ENCODE results near the gene MYO5A.

GRCh38 chr15:52483707-52484106, 45.0 kb downstream of the MYO5A start:
- TF ChIP-seq, protein P1, sequence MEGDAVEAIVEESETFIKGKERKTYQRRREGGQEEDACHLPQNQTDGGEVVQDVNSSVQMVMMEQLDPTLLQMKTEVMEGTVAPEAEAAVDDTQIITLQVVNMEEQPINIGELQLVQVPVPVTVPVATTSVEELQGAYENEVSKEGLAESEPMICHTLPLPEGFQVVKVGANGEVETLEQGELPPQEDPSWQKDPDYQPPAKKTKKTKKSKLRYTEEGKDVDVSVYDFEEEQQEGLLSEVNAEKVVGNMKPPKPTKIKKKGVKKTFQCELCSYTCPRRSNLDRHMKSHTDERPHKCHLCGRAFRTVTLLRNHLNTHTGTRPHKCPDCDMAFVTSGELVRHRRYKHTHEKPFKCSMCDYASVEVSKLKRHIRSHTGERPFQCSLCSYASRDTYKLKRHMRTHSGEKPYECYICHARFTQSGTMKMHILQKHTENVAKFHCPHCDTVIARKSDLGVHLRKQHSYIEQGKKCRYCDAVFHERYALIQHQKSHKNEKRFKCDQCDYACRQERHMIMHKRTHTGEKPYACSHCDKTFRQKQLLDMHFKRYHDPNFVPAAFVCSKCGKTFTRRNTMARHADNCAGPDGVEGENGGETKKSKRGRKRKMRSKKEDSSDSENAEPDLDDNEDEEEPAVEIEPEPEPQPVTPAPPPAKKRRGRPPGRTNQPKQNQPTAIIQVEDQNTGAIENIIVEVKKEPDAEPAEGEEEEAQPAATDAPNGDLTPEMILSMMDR (IDR thresholded peaks at IDR 0.05): no peak
- no peak for TF ChIP-seq MAFK (IDR thresholded peaks at IDR 0.05; ENCODE audit: partially characterized antibody)
- TF ChIP-seq POLR2A (IDR thresholded peaks at IDR 0.05; ENCODE audit: low read length): no peak
- TF ChIP-seq EP300 (IDR thresholded peaks at IDR 0.05): no peak
- no peak for TF ChIP-seq SMC3 (IDR thresholded peaks at IDR 0.05)
- no peak for TF ChIP-seq CEBPB (IDR thresholded peaks at IDR 0.05)
- TF ChIP-seq EHMT2 (IDR thresholded peaks at IDR 0.05; ENCODE audit: low read depth): no peak
- TF ChIP-seq ESRRA (IDR thresholded peaks at IDR 0.05; ENCODE audit: borderline replicate concordance, low read length): no peak
- TF ChIP-seq KDM1A (IDR thresholded peaks at IDR 0.05; ENCODE audit: low read depth): no peak
- no peak for TF ChIP-seq HOXB13 (CRISPR knock-in tag; IDR thresholded peaks at IDR 0.05; ENCODE audit: low read depth)
- no peak for TF ChIP-seq HDAC2 (IDR thresholded peaks at IDR 0.05)
- TF ChIP-seq GATA3 (IDR thresholded peaks at IDR 0.05; ENCODE audit: borderline replicate concordance): no peak
